Astrocyte (in vitro differentiated cells and primary cell): ENCODE data around the gene SDF2L1. TPM values are rescaled to one million over a fixed set of nuclear protein-coding genes. Genes with fewer than 3 reads are reported as not detected.
"Not testable (repeated sequence)": the region's sequence is repeated elsewhere in the genome, so short reads cannot be mapped to it uniquely, and the experiment has no call there.

Source experiments
- DNase-seq: peaks from one replicate; pipeline ENCODE4 v3.0.0-alpha.2; 2010; ENCODE audit warnings: low read depth
- FAIRE-seq: peaks from 2 replicates; lab custom pipeline; 2011; peaks lifted over from hg19 to GRCh38; lab: Jason Lieb, UNC
- H2AFZ ChIP-seq: 2 replicates; pipeline ENCODE4 v1.6.0; 2012; ENCODE audit warnings: low read depth, low read length, inconsistent platforms
- H3K27ac ChIP-seq: 2 replicates; pipeline ENCODE4 v1.5.1; 2011; ENCODE audit warnings: low read depth, low read length, inconsistent platforms
- H3K27me3 ChIP-seq: 2 replicates; pipeline ENCODE4 v1.6.0; 2011; ENCODE audit warnings: low read length, inconsistent platforms; ENCODE audit not compliant: insufficient read depth
- H3K36me3 ChIP-seq: 2 replicates; pipeline ENCODE4 v1.5.1; 2011; ENCODE audit warnings: low read length, inconsistent platforms; ENCODE audit not compliant: insufficient read depth
- H3K4me1 ChIP-seq: 2 replicates; pipeline ENCODE4 v1.5.1; 2011; ENCODE audit warnings: low read length, inconsistent platforms; ENCODE audit not compliant: insufficient read depth
- H3K4me2 ChIP-seq: 2 replicates; pipeline ENCODE4 v1.6.0; 2012; ENCODE audit warnings: low read length, inconsistent platforms
- H3K4me3 ChIP-seq: 2 replicates; pipeline ENCODE4 v1.5.1; 2011; ENCODE audit warnings: low read depth, mild to moderate bottlenecking, low read length, inconsistent platforms; ENCODE audit not compliant: insufficient read depth
- H3K79me2 ChIP-seq: 2 replicates; pipeline ENCODE4 v1.6.0; 2012; ENCODE audit warnings: mild to moderate bottlenecking, low read length, inconsistent platforms; ENCODE audit not compliant: insufficient read depth
- H3K9ac ChIP-seq: 2 replicates; pipeline ENCODE4 v1.6.0; 2012; ENCODE audit warnings: mild to moderate bottlenecking, low read length, inconsistent platforms
- H3K9me3 ChIP-seq: 2 replicates; pipeline ENCODE4 v1.5.1; 2012; ENCODE audit warnings: low read depth, mild to moderate bottlenecking, low read length, inconsistent platforms; ENCODE audit not compliant: insufficient read depth
- H4K20me1 ChIP-seq: 2 replicates; pipeline ENCODE4 v1.6.0; 2012; ENCODE audit warnings: low read length, inconsistent platforms; ENCODE audit not compliant: insufficient read depth
- H3K27ac Mint-ChIP-seq: one replicate; pipeline ENCODE4 v1.8.0; 2021; ENCODE audit warnings: mild to moderate bottlenecking, mixed read lengths; ENCODE audit not compliant: unreplicated experiment
- H3K27me3 Mint-ChIP-seq: one replicate; pipeline ENCODE4 v1.8.0; 2021; ENCODE audit warnings: low read depth, mixed read lengths; ENCODE audit not compliant: unreplicated experiment
- H3K36me3 Mint-ChIP-seq: one replicate; pipeline ENCODE4 v1.8.0; 2021; ENCODE audit warnings: low read depth, mixed read lengths; ENCODE audit not compliant: unreplicated experiment
- H3K4me1 Mint-ChIP-seq: one replicate; pipeline ENCODE4 v1.8.0; 2021; ENCODE audit warnings: low read depth, mixed read lengths; ENCODE audit not compliant: unreplicated experiment
- H3K4me3 Mint-ChIP-seq: one replicate; pipeline ENCODE4 v1.8.0; 2021; ENCODE audit warnings: mild to moderate bottlenecking, moderate library complexity, mixed read lengths; ENCODE audit not compliant: unreplicated experiment
- H3K9me3 Mint-ChIP-seq: one replicate; pipeline ENCODE4 v1.8.0; 2021; ENCODE audit warnings: mild to moderate bottlenecking, mixed read lengths; ENCODE audit not compliant: unreplicated experiment
- EZH2 ChIP-seq: IDR thresholded peaks from 2 replicates; pipeline ENCODE4 v1.6.1; 2012; ENCODE audit warnings: mild to moderate bottlenecking, low read length, inconsistent platforms; ENCODE audit not compliant: insufficient read depth
- total RNA-seq: library from RNA; stranded (reverse); gene quantifications from 2 replicates; pipeline ENCODE4 v1.2.1, GENCODE V29; 2021
- TF ChIP-seq, protein P1 (sequence below): IDR thresholded peaks from 2 replicates; pipeline ENCODE4 v1.5.1; 2011; ENCODE audit warnings: low read depth, mild to moderate bottlenecking, inconsistent platforms, low read length, moderate library complexity; ENCODE audit not compliant: insufficient read depth

The SDF2L1 gene
- total RNA-seq, 1 donor from 2014 or later = 49.5 TPM

DNA sequence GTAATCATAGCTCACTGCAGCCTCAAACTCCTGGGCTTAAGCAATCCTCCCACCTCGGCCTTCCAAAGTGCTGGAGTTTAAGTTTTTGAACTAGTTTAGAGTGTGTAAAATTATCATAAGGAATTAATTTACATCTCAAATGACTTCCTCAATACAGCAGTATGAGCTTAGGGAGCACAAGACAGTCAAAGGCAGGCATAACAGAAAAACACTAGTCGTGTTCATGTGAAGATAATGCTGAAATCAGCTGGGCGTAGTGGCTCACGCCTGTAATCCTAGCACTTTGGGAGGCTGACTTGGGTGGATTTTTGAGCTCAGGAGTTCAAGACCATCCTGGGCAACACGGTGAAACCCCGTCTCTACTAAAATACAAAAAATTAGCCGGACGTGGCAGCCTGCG, 38.1 kb upstream of the SDF2L1 start:
- Histone ChIP-seq H3K4me3 (no peak overlapping the region), H4K20me1 (peaks cover 93% of the 10 kb centered on the region), H3K9ac (no peak overlapping the region), H3K4me2 (no peak overlapping the region), H3K4me1 (no peaks in the 10 kb centered on the region), H3K9me3 (no peaks in the 10 kb centered on the region), H3K79me2 (peaks cover 98% of the 10 kb centered on the region), H3K36me3 (no peaks in the 10 kb centered on the region), H2AFZ (no peak overlapping the region), H3K27me3 (no peaks in the 10 kb centered on the region), H3K27ac (no peak overlapping the region)
- H3K4me3 Mint-ChIP-seq = no peak overlapping the region
- FAIRE-seq = no peak
- no peak overlapping the region for H3K27ac Mint-ChIP-seq
- H3K36me3 Mint-ChIP-seq = peaks cover 3% of the 10 kb centered on the region
- TF ChIP-seq EZH2 = no peak
- TF ChIP-seq, protein P1, sequence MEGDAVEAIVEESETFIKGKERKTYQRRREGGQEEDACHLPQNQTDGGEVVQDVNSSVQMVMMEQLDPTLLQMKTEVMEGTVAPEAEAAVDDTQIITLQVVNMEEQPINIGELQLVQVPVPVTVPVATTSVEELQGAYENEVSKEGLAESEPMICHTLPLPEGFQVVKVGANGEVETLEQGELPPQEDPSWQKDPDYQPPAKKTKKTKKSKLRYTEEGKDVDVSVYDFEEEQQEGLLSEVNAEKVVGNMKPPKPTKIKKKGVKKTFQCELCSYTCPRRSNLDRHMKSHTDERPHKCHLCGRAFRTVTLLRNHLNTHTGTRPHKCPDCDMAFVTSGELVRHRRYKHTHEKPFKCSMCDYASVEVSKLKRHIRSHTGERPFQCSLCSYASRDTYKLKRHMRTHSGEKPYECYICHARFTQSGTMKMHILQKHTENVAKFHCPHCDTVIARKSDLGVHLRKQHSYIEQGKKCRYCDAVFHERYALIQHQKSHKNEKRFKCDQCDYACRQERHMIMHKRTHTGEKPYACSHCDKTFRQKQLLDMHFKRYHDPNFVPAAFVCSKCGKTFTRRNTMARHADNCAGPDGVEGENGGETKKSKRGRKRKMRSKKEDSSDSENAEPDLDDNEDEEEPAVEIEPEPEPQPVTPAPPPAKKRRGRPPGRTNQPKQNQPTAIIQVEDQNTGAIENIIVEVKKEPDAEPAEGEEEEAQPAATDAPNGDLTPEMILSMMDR = no peak
- H3K27me3 Mint-ChIP-seq = no peaks in the 10 kb centered on the region
- DNase-seq = no peak
- H3K4me1 Mint-ChIP-seq = peaks cover 8% of the 10 kb centered on the region
- no peaks in the 10 kb centered on the region for H3K9me3 Mint-ChIP-seq

DNA sequence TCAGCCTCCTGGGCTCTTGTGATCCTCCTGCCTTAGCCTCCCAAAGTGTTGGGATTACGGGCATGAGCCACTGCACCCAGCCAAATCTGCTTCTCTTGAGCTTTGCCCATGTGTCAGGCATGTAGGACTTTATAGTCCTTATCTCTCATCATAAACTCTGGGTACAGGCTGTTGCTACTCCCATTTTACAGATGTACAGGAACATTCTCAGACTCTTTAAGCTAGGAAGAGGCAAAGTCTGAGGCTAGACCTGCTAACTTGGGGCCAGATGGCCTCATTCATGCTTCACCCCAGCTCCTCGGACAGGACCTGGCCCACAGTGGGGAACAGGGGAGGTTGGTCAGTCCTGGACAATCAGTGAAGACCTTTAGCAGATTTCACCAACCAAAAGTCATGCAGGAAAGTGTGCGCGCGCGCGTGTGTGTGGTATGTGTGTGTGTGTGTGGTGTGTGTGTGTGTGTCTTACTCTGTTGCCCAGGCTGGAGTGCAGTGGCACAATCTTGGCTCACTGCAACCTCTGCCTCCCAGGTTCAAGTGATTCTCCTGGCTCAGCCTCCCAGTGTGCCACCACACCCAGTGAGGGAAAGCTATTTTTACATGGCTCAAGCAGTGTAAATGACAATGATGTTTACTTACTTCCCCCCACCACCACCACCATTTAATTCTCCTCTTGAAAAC, 36.1 kb upstream of the SDF2L1 start:
- no peak overlapping the region for H3K4me3 Mint-ChIP-seq
- FAIRE-seq (no peak), DNase-seq (no peak)
- Histone ChIP-seq H3K27me3 (no peaks in the 10 kb centered on the region), H2AFZ (no peak overlapping the region), H3K9me3 (no peaks in the 10 kb centered on the region), H3K27ac (no peak overlapping the region), H3K36me3 (peaks cover 1% of the 10 kb centered on the region), H3K4me1 (no peaks in the 10 kb centered on the region), H3K79me2 (peaks cover 98% of the 10 kb centered on the region), H3K4me2 (no peak overlapping the region), H4K20me1 (peaks cover 92% of the 10 kb centered on the region), H3K9ac (no peak overlapping the region), H3K4me3 (no peak overlapping the region)
- H3K36me3 Mint-ChIP-seq = peaks cover 8% of the 10 kb centered on the region
- no peak for TF ChIP-seq EZH2
- TF ChIP-seq, protein P1 = no peak
- H3K27me3 Mint-ChIP-seq = no peaks in the 10 kb centered on the region
- no peak overlapping the region for H3K27ac Mint-ChIP-seq
- H3K9me3 Mint-ChIP-seq = no peaks in the 10 kb centered on the region
- H3K4me1 Mint-ChIP-seq = peaks cover 5% of the 10 kb centered on the region

DNA sequence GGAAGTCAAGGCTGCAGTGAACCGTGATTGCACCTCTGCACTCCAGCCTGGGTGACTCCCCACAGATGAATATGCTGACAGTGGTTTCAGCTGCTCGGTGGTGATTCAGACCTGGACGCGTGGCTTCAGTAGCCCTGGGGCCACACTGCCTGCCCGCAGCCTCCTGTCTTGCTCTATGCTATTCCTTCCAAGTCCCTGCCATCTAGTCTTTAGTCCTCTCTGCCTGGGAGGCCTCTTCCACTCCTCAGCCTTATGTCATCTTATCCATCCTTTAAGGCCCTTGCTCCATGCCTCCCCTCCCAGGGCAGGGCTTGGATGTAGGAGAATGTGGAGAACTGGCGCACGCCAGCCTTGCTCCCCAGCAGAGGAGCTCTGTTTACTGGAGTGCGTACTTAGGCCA, 35.3 kb upstream of the SDF2L1 start:
- Histone ChIP-seq H4K20me1 (peaks cover 93% of the 10 kb centered on the region), H3K4me3 (no peak overlapping the region), H3K9ac (no peak overlapping the region), H3K27me3 (no peaks in the 10 kb centered on the region), H3K27ac (no peak overlapping the region), H2AFZ (no peak overlapping the region), H3K4me1 (no peaks in the 10 kb centered on the region), H3K9me3 (no peaks in the 10 kb centered on the region), H3K36me3 (peaks cover 8% of the 10 kb centered on the region), H3K79me2 (peaks cover 99% of the 10 kb centered on the region), H3K4me2 (no peak overlapping the region)
- Mint-ChIP-seq H3K27me3 (no peaks in the 10 kb centered on the region), H3K4me3 (no peak overlapping the region), H3K4me1 (peaks cover 7% of the 10 kb centered on the region), H3K27ac (no peak overlapping the region), H3K9me3 (no peaks in the 10 kb centered on the region), H3K36me3 (peaks cover 8% of the 10 kb centered on the region)
- TF ChIP-seq, protein P1 = no peak
- TF ChIP-seq EZH2 = no peak
- DNase-seq (no peak), FAIRE-seq (no peak)

DNA sequence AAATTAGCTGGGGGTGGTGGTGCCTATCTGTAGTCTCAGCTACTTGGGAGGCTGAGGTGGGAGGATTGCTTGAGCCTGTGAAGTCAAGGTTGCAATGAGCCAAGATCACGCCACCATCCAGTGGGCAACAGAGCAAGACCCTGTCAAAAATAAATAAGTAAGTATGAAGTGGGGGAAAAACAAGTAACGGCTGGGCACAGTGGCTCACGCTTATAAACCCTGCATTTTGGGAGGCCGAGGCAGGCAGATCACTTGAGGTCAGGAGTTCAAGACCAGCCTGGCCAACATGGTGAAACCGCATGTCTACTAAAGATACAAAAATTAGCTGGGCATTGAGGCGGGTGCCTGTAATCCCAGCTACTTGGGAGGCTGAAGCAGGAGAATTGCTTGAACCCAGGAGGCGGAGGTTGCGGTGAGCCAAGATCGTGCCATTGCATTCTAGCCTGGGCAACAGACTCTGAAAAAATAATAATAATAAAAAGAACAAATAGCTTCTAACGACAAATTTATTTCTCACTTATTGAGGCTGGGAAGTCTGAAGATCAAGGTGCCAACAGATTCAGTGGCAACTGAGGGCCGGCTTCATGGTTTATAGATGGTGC, 32.4 kb upstream of the SDF2L1 start:
- not testable (repeated sequence) for H3K4me2 ChIP-seq, H3K27ac Mint-ChIP-seq, FAIRE-seq, H3K27me3 Mint-ChIP-seq, H3K9ac ChIP-seq, H3K36me3 ChIP-seq, H3K9me3 ChIP-seq, H3K9me3 Mint-ChIP-seq, H3K4me3 Mint-ChIP-seq, H3K4me3 ChIP-seq, H3K4me1 ChIP-seq, H2AFZ ChIP-seq, H3K27ac ChIP-seq, H3K27me3 ChIP-seq, H3K4me1 Mint-ChIP-seq, DNase-seq
- peaks cover 17% of the 10 kb centered on the region for H3K36me3 Mint-ChIP-seq
- Histone ChIP-seq H3K79me2 (peaks cover 97% of the 10 kb centered on the region), H4K20me1 (peaks cover 95% of the 10 kb centered on the region)
